ENCODE data around the gene EXOSC10.

EXOSC10 gene

DNA sequence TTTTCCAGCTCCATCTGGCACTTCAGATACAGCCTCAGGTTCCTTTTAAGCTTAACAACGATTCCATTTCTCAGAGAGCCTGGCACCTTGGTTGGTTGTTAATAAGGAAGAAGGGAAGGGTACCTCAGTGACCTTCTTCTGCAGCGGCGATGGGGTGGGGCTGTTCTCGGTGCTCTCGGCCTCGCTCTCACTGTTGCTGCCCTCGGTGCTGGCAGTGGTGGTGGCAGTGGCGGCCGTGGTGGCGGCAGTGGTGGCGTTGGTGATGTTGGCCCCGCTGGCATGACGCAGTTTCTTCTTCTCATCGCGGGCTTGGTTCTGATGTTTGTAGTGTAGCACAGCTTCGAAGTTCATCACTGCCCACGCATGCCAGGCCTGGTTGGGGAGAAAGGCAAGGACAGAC lies 30.7 kb upstream of the EXOSC10 start:
- TF ChIP-seq GATA3 (IDR thresholded peaks at IDR 0.05; ENCODE audit: low read depth, low read length) (no peak), GATA2 (IDR thresholded peaks at IDR 0.05; ENCODE audit: low read depth, low read length) (no peak)

DNA sequence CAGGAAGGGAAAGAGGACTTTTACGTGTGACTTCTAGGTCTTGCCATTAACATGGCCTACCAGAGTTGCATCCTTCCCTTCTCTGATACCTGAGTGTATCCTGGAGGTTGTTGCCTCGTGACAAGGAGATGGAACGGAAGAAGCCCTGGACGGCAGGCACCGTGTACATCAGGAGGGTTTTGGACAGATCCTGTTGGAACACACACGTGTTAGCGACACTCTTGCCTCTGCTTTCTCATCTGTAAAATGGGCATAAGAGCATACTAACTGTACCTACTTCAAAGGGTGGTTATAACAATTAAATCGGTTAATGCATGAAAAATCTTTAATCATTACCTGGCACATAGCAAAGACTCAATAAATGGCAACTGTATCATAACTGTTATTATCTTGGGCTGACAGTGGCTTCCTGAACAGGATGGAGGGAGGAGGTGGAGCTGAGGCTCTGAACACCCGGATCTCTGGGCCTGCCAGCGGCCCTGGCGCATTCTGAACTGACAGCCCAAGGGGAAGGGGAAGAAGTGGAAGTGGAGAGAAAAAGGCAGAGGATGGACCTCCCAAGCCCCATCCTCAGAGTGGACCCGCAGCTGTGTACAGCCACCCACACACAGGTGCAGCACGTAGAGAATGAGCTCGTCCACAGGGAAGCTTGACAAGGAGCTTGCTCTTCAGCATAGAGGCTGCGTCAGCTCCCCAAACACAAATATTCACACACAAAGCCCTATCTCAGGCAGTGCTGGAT lies 30.2 kb upstream of the EXOSC10 start:
- TF ChIP-seq GATA2 (IDR thresholded peaks at IDR 0.05; ENCODE audit: low read depth, low read length) = no peak
- no peak for TF ChIP-seq GATA3 (IDR thresholded peaks at IDR 0.05; ENCODE audit: low read depth, low read length)

DNA sequence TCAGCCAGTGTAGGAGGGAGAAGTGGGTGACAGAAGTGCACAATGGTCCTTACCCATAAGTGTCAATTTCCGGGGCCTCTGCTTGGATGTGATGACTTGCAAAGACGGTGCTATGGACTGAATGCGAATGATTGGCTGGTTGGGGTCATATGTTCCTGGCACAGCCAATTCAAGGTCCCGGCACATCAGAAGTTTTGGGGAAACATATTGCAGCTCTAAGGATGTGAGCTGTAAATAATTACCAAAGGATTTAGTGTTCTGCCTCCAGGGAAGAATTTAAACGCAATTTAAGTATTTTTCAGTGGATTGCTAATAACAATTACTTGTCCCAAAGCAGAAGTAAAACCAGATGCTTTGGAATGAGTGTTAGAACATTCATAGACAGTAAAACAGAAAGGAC lies 26.9 kb upstream of the EXOSC10 start:
- TF ChIP-seq GATA2 (IDR thresholded peaks at IDR 0.05; ENCODE audit: low read depth, low read length) (no peak), GATA3 (IDR thresholded peaks at IDR 0.05; ENCODE audit: low read depth, low read length) (no peak)

DNA sequence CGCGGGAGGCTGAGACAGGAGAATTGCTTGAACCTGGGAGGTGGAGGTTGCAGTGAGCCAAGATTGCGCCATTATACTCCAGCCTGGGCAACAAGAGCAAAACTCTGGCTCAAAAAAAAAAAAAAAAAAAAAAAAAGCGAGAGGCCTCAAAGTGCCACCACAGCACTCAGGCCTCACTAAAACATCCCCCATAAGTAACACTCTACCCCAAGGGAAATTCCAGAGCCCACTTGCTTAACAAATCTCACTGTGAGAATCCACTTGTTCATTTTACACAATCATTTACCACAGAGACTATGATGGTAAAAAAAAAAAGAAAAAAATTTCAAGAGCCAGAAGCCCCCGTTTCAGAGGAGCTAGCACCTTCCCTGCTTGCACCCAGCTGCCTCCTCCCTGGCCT lies 26.3 kb upstream of the EXOSC10 start:
- TF ChIP-seq GATA2 (IDR thresholded peaks at IDR 0.05; ENCODE audit: low read depth, low read length) (no peak), GATA3 (IDR thresholded peaks at IDR 0.05; ENCODE audit: low read depth, low read length) (no peak)

DNA sequence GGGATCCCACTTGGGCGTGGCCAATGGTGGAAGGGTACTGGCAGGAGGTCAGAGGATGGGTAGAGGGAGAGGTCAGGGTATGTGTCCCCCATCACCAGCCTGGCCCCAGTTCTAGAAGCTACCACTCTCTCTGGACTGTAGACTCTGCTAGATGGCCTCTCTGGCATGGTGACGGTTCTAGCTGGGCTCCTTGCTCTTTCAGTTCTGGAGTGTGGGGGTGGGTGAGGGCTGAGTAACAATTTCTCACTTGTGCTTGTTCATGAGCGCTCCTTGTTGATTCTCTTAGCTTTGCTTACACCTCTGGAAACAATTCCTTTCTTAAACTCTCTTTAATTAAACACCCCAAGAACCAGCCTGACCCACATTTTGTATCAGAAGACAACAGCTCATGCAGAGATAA lies 25.3 kb upstream of the EXOSC10 start:
- TF ChIP-seq GATA2 (IDR thresholded peaks at IDR 0.05; ENCODE audit: low read depth, low read length) (no peak), GATA3 (IDR thresholded peaks at IDR 0.05; ENCODE audit: low read depth, low read length) (no peak)

DNA sequence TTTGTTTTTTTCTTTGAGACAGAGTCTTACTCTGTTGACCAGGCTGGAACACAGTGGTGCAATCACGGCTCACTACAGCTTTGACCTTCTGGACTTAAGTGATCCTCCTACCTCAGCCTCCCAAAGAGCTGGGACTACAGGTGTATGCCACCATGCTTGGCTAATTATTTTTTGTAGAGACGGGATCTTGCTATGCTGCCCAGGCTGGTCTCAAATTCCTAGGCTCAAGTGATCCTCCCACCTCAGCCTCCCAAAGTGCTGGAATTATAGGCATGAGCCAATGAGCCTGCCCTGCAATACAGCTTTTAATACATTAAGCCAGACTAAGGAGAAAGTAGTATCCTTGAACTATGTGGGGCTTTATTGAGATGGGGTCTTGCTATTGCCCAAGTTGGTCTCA lies 16.6 kb upstream of the EXOSC10 start:
- TF ChIP-seq GATA2 (IDR thresholded peaks at IDR 0.05; ENCODE audit: low read depth, low read length) = no peak
- no peak for TF ChIP-seq GATA3 (IDR thresholded peaks at IDR 0.05; ENCODE audit: low read depth, low read length)

DNA sequence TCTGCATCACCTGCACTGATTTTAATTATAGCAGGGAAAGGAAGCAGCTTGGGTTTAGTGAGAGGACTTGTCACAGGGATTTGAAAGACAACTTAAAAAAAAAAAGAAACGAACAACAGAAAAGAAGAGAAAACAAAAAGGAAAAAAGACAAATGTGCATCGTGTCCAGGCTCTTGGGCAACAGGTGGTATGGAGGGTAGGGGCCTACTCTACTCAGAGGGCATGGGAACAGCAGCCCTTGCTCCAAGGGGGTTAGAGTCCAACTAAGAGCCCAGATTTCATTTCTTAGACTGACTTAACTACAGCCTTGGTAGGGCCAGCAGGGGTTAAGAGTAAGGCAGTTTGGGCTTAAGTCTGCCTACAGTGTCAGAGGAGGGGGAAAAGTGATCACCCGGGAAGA lies 15.3 kb upstream of the EXOSC10 start:
- TF ChIP-seq GATA2 (IDR thresholded peaks at IDR 0.05; ENCODE audit: low read depth, low read length) = no peak
- no peak for TF ChIP-seq GATA3 (IDR thresholded peaks at IDR 0.05; ENCODE audit: low read depth, low read length)

DNA sequence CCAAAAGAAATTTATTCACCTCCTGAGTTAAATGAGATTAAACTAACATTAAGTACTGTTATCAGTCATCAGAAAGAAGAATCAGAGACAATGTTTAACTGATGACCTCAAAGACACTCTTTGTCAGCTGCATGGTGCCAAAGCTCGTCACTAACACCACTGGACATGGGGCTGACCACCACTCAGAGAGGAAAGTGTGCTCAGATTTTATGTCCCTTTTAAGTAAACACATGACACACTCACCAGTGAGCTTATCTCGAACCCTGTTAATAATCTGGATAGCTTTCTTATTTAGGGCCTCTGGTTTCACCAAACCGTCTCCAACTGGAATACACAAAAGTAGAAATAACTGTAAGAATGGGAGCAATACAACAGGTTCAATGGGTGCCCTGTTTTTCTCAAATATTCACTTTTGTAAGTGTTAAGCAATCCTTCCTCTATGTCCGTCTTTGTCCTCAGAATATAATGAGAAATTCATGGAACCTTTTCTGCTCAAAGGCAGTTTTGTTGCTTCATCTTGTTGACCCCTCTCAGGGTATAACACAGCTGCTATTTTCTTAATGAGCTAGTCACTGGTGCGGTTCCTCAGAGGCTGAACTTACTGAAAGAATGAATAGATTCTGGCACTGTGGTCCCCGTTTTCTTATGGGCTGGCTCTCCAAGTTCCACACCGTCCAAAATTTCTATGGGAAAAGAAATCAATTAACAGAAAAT lies 9.5 kb upstream of the EXOSC10 start:
- no peak for TF ChIP-seq GATA3 (IDR thresholded peaks at IDR 0.05; ENCODE audit: low read depth, low read length)
- TF ChIP-seq GATA2 (IDR thresholded peaks at IDR 0.05; ENCODE audit: low read depth, low read length) = no peak

DNA sequence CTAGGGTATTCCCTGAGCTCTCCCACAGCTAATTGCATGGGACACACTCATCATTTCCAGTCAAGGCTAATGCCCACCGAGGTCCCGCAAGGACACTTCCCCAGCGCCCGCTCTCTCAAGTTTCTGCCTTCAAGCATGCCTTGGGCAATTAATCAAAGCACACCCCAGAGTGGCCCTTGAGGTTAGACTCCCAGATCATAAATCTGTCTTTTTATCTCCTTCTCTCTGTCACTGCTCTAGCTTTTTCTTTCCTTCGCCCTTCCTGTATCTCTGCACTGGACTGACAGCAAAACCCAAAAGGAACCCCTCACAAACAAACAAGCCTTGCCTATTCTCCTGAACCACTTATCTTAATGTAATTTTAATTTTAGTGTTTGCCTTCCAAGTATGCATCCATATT lies 7.9 kb upstream of the EXOSC10 start:
- no peak for TF ChIP-seq GATA2 (IDR thresholded peaks at IDR 0.05; ENCODE audit: low read depth, low read length)
- no peak for TF ChIP-seq GATA3 (IDR thresholded peaks at IDR 0.05; ENCODE audit: low read depth, low read length)

DNA sequence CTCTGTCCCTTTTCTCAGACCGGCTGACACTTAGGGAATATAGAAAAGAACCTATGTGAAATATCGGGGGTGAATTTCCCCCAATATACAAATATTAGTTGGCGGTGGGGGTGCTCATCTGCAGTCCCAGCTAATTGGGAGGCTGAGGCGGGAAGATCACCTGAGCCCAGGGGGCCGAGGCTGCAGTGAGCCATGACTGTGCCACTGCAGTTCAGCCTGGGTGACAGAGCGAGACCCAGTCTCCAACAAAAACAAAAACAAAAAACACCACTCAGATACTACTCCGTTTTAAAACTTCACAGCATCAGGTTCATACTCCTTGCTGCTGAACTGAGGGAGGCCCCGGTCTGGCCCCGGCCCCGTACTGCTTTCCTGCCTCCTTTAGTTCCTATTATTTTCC lies 5.9 kb upstream of the EXOSC10 start:
- TF ChIP-seq GATA3 (IDR thresholded peaks at IDR 0.05; ENCODE audit: low read depth, low read length) = no peak
- TF ChIP-seq GATA2 (IDR thresholded peaks at IDR 0.05; ENCODE audit: low read depth, low read length) = no peak

DNA sequence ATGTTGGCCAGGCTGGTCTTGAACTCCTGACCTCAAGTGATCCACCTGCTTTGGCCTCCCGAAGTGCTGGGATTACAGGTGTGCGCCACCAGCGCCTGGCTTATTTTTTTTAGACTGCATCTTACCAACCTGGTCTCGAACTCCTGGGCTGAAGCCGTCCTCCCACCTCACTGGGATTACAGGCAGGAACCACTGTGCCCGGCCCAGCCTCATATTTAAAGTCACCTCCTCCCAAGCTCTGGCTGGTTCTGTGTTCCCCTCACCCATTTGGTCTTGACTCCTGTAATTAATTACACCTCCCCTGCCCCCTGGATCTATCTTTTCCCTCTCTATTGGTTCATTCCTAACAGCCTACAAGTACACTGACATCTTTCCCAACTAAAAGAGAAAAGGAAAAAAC lies 1.7 kb upstream of the EXOSC10 start:
- no peak for TF ChIP-seq GATA3 (IDR thresholded peaks at IDR 0.05; ENCODE audit: low read depth, low read length)
- TF ChIP-seq GATA2 (IDR thresholded peaks at IDR 0.05; ENCODE audit: low read depth, low read length) = no peak

DNA sequence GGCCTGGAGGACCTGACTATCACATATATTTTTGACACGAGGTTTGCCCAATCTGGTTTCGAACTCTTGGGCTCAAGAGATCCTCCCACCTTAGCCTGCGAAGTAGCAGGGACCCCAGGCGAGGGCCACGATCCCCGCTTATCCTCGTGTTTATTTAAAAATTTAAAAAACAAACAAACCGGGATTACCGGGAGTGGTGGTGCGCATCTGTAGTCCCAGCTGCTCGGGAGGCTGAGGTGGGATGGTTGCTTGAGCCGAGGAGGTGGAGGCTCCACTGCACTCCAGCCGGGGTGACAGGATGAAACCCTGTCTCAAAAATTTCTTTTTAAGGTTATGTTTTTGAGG lies 452 bp upstream of the EXOSC10 start:
- no peak for TF ChIP-seq GATA3 (IDR thresholded peaks at IDR 0.05; ENCODE audit: low read depth, low read length)
- TF ChIP-seq GATA2 (IDR thresholded peaks at IDR 0.05; ENCODE audit: low read depth, low read length) = no peak

DNA sequence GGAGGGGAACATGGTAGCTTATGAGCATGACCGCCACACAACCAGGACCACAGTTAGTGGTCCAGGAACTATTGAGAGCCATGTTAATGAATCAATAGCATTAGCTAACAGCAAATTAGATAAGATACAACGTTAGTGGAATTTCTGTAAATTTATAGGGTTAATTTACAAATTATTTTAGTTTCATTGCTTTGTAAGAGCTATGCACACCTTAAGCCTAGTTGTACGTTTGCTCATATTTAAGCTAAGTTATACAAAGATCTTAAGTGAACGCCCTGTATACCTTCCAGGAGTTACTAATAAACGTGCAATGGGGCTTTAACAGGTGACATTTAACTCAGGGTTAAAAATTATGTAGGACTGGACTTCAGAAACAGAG lies 749 bp downstream of the EXOSC10 start:
- TF ChIP-seq GATA3 (IDR thresholded peaks at IDR 0.05; ENCODE audit: low read depth, low read length) = no peak
- no peak for TF ChIP-seq GATA2 (IDR thresholded peaks at IDR 0.05; ENCODE audit: low read depth, low read length)

DNA sequence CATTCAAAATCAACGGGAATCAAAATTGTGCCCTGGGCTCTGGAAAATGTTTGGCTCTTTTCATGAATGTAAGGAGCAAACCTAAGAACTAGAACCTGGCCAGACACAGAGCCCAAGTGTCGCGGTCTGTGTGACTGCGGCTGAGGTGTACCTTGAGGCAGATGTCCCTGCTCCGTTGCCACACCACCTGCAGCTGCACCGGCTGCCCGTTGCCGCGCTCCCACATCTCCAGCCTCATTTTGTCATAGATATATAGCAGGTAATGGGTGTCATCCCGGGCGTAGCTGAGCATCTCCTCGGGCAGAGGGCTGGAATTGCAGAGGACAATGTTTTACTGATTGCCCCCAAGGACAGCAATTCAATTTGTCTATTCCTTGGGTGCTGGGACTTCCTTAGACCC lies 18.7 kb downstream of the EXOSC10 start:
- no peak for TF ChIP-seq GATA2 (IDR thresholded peaks at IDR 0.05; ENCODE audit: low read depth, low read length)
- no peak for TF ChIP-seq GATA3 (IDR thresholded peaks at IDR 0.05; ENCODE audit: low read depth, low read length)

DNA sequence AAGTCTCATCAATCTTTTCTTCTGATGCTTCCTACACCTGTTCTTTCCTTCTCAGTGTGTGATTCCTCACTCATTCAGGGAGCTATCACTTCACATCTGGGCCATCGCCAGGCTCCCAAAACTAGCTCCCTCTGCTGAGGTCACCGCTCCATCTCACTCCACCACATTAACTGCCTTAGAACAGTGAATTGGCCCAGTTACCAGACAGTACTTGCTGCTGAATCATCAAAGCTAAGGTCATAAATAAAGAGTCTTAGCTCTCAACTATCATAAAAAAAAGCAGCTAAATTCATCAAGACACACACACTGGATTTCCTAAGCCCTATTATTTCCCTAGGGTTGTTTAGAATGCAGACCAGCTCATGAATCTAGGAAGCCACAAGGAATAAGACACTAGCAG lies 21.0 kb downstream of the EXOSC10 start:
- no peak for TF ChIP-seq GATA3 (IDR thresholded peaks at IDR 0.05; ENCODE audit: low read depth, low read length)
- no peak for TF ChIP-seq GATA2 (IDR thresholded peaks at IDR 0.05; ENCODE audit: low read depth, low read length)
